NCI-H1694 (cell line): ENCODE results near the gene C6orf47.

ENCODE experiments used
- DNase-seq: peaks from one replicate; lab custom pipeline; 2025; lab: John Stamatoyannopoulos, UW

Gene C6orf47

DNA sequence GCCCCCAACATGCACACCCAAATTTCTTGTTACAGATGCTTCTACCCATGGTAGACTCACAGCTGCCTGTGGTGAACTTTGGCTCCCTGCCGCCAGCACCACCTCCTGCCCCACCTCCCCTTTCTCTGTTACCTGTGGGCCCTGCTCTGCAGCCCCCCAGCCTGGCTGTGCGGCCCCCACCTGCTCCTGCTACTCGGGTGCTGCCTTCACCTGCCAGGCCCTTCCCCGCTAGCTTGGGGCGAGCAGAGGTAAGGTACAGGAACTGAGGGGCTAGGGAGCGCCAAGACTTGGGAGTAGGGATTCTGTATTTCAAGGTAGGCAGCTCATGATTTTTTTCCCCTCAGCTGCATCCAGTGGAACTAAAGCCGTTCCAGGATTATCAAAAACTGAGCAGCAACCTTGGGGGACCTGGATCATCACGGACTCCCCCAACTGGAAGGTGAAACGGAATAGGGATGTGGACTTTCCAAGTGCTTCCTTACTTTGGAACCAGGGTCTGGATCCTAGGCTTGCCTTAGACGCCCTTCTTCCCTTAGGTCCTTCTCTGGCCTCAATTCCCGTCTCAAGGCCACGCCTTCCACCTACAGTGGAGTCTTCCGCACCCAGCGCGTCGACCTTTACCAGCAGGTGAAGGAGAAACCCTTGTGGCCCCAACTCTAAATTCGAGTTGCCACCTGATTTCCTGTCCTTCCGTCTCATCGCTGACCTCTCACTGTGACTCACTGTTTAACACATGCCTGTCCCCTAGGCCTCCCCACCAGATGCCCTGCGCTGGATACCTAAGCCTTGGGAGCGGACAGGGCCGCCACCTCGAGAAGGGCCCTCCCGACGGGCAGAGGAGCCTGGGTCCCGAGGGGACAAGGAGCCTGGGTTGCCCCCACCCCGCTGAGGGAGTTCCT, 23.6 kb downstream of the C6orf47 start:
- no peak for DNase-seq

GRCh38 chr6:31634969-31635575, 25.5 kb downstream of the C6orf47 start:
- DNase-seq: no peak

DNA sequence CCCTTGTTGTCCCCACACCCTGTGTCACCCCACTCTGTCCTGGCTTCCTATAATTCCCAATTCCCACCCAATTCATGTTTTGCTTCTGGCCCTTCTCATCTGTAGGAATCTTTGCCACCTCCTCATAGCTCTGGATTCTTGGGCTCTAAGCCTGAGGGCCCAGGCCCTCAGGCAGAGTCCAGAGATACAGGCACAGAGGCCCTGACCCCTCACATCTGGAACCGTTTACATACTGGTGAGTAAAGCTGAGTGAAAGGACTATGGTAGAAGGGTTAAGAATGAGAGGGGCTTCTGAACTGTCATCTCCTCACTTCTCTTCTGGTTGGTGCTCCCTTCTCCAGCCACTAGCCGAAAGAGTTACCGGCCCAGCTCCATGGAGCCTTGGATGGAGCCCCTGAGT, 26.4 kb downstream of the C6orf47 start:
- no peak for DNase-seq

- no peak for DNase-seq
These were observed 27.1 kb downstream of the C6orf47 start for GRCh38 chr6:31633447-31633846.

GRCh38 chr6:31632279-31632946, 28.2 kb downstream of the C6orf47 start:
- DNase-seq: no peak

DNA sequence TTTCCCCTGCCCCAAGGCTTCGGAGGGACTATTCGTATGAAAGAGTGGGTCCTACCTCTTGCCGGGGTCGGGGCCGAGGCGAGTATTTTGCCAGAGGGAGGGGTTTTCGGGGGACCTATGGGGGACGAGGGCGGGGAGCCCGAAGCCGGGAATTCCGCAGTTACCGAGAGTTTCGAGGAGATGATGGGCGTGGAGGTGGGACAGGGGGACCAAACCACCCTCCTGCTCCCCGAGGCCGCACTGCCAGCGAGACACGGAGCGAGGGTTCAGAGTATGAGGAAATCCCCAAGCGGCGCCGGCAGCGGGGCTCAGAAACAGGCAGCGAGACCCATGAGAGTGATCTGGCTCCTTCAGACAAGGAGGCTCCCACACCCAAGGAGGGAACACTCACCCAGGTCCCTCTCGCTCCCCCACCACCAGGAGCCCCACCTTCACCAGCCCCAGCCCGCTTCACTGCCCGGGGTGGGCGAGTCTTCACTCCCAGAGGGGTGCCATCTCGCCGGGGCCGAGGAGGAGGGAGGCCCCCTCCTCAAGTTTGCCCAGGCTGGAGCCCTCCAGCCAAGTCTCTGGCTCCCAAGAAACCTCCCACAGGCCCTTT, 28.8 kb downstream of the C6orf47 start:
- DNase-seq: no peak

DNA sequence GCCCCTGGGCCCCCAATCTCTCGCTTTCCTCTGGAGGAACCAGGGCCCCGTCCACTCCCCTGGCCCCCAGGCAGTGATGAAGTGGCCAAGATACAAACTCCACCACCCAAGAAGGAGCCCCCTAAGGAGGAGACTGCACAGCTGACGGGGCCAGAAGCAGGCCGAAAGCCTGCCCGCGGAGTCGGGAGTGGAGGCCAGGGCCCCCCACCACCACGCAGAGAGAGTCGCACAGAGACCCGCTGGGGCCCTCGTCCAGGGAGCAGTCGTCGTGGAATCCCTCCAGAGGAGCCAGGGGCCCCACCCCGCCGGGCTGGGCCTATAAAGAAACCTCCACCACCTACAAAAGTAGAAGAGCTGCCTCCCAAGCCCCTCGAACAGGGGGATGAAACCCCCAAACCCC, 29.4 kb downstream of the C6orf47 start:
- DNase-seq: no peak

- no peak for DNase-seq
These were observed 30.2 kb downstream of the C6orf47 start for GRCh38 chr6:31630177-31630934.

DNA sequence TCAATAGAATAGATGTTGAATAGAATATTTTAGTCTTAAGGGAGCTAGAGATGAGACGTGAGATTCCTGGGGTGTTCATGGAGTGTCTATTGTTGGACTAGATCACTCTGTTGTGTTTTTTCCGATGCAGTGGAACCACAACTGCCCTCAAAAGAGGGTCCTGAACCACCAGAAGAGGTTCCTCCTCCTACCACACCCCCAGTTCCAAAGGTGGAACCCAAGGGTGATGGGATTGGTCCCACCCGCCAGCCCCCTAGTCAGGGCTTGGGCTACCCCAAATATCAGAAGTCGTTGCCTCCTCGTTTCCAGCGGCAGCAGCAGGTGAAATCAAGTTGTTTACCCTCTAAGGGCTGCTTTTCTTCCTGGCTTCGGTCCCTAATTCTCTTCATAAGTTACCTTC, 31.6 kb downstream of the C6orf47 start:
- no peak for DNase-seq

- no peak for DNase-seq
These were observed 32.8 kb downstream of the C6orf47 start for GRCh38 chr6:31627690-31628287.

- DNase-seq: no peak
These were observed 33.6 kb downstream of the C6orf47 start for GRCh38 chr6:31626952-31627351.

DNA sequence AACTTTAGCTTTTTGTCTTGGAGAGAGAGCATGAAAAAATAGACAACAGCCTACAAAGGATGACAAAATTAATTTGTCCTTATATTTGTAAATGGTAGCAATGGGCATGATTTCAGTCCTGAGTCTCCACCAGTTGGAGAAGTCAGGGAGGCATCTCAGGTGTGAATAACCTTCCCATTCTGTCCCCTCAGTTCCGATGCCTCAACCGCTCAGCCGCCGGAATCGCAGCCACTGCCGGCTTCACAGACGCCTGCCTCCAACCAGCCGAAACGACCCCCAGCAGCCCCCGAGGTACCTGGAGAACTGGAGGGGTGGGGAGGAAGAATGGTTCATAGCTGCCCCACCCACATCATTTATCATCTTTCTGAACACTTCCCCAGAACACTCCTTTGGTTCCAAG, 36.5 kb downstream of the C6orf47 start:
- no peak for DNase-seq

- DNase-seq: no peak
These were observed 37.9 kb downstream of the C6orf47 start for GRCh38 chr6:31622684-31623091.

GRCh38 chr6:31621991-31622390, 38.6 kb downstream of the C6orf47 start:
- no peak for DNase-seq

- DNase-seq: no peak
These were observed 39.1 kb downstream of the C6orf47 start for GRCh38 chr6:31621320-31621939.

DNA sequence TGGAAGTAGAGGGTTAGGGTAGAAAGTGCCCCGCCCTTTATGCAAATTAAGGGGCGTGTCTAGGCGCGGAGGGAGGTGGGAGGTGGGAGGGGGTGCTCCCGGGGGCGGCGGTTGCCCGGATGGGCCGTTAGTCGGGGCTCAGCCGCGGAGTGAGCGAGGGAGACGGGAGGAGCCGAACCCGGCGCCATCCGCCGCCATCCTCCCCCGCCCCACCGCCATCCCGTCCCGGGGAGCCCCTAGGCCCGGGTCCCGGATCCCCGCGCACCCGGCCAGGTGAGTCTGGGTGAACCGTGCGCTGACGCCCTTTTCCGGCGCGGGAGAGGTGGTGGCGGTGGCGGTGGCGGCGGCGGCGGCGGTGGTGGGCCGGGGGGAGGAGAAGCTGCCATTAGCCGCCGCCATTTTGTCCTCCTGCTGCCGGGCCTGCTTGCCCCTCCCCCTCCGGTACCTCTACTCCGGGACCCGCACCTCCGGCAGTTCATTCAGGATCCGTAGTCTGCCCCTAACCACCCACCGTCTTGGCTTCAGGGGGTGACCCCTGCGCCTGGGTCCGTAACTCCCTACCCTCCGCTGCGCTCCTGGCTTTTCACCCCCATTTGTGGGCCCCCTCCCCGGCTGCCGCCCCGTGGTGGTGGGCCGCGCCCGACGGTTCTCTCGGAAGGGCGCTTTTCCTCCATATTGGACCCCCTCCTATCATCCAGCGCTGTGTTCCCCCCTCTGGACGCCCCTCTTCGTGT, 39.8 kb downstream of the C6orf47 start, which contains the start of gene PRRC2A:
Gene PRRC2A, plus strand, starts transcription at position 130 of the 734 bp plus-strand sequence. CDS start 2,075 bp downstream, outside the sequence.
- DNase-seq: peak; percentile 28

DNA sequence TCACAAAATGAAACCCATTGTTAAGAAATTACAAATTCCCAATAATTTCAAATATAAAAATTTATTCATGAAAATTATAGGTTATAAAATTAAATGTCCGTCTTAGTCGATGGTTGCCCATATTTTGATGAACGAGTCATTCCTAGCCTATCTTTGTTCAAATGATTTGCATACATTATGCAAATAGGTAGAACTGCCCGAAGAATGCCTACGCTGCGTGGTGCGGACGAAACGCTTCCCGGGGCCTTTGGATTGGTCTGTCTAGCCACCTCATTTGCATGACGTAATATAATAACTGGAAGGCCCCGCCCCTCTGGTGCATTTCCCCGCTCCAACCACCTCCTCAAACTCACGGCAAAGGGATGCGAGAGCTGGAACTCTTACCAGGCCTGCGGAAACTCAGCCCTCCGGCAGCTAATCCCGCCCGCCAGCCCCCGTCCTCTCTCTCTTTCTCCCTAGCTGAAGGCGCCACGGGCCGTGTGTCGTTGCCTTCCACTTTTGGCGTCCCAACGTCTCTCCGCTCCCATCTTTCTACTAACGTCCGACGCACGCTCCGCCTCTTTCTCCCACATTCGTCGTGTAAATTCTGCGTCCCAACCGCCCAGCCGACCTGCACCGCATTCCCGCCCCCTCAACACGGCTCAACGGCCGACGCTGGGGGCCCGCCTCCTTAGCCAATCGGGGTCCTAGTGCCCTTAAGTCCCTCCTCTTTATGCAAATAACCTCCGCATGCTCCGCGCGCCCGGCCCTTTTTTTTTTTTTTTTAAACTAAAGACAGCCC, 40.6 kb downstream of the C6orf47 start:
- DNase-seq: peak; percentile 95

GRCh38 chr6:31617010-31617409, 43.6 kb downstream of the C6orf47 start:
- no peak for DNase-seq

GRCh38 chr6:31615748-31616147, 44.8 kb downstream of the C6orf47 start:
- no peak for DNase-seq
